NT2/D1 (cell line): ENCODE measurements around the gene DHX8.

Experiments
- YY1 ChIP-seq: IDR thresholded peaks from 2 replicates; pipeline ENCODE4 v1.6.1; 2011; ENCODE audit not compliant: insufficient read length, insufficient read depth
- ZNF274 ChIP-seq: IDR thresholded peaks from 2 replicates; pipeline ENCODE4 v1.6.1; 2011; ENCODE audit warnings: mild to moderate bottlenecking, low read depth, low read length

- TF ChIP-seq YY1 (no peak), ZNF274 (no peak)
Observed at GRCh38 chr17:43445009-43445589, 38.7 kb upstream of the DHX8 start.
